ENCODE data around the gene GLTPD2. TPM values are rescaled to one million over a fixed set of nuclear protein-coding genes. Genes with fewer than 3 reads are reported as not detected.

The GLTPD2 gene
- total RNA-seq, 1 donor from 2014 or later: not detected

- no peak for DNase-seq (ENCODE audit: low spot score in 2 of 2)
- no peak for FAIRE-seq
Measured at GRCh38 chr17:4837471-4838308, 48.9 kb downstream of the GLTPD2 start.

GRCh38 chr17:4838309-4838785 lies 49.6 kb downstream of the GLTPD2 start:
- FAIRE-seq (no peak), DNase-seq (ENCODE audit: low spot score in 2 of 2) (no peak)

- no peak for DNase-seq (ENCODE audit: low spot score in 2 of 2)
- FAIRE-seq: no peak
Measured at GRCh38 chr17:4839221-4839620, 50.5 kb downstream of the GLTPD2 start.

Other genes starting within 250 kb of the GLTPD2 start
- 30.2 TPM for gene MYBBP1A, start 233.6 kb upstream of the GLTPD2 start, total RNA-seq
- gene GGT6, start 228.4 kb upstream of the GLTPD2 start, total RNA-seq: not detected
- gene SMTNL2, start 204.4 kb upstream of the GLTPD2 start, total RNA-seq: 4.1 TPM
- not detected for gene ALOX15, start 147.3 kb upstream of the GLTPD2 start, total RNA-seq
- 24.5 TPM for gene PELP1, start 84.8 kb upstream of the GLTPD2 start, total RNA-seq
- 16.3 TPM for gene ARRB2, start 78.3 kb upstream of the GLTPD2 start, total RNA-seq
- gene MED11, start 57.5 kb upstream of the GLTPD2 start, total RNA-seq: 6.1 TPM
- gene ZMYND15, start 49.1 kb upstream of the GLTPD2 start, total RNA-seq: not detected
- under 0.01 TPM for gene CXCL16, start 49.0 kb upstream of the GLTPD2 start, total RNA-seq
- gene TM4SF5, start 17.1 kb upstream of the GLTPD2 start, total RNA-seq: not detected
- 1.2 TPM for gene VMO1, start 2.6 kb upstream of the GLTPD2 start, total RNA-seq
- 73.4 TPM for gene PSMB6, start 7.2 kb downstream of the GLTPD2 start, total RNA-seq
- 8.6 TPM for gene PLD2, start 18.2 kb downstream of the GLTPD2 start, total RNA-seq
- gene MINK1, start 44.4 kb downstream of the GLTPD2 start, total RNA-seq: 15.9 TPM
- 2.4 TPM for gene C17orf107, start 110.6 kb downstream of the GLTPD2 start, total RNA-seq
- gene CHRNE, start 114.1 kb downstream of the GLTPD2 start, total RNA-seq: 0.82 TPM
- not detected for gene GP1BA, start 143.3 kb downstream of the GLTPD2 start, total RNA-seq
- 59.1 TPM for gene SLC25A11, start 151.1 kb downstream of the GLTPD2 start, total RNA-seq
- gene RNF167, start 151.3 kb downstream of the GLTPD2 start, total RNA-seq: 13.0 TPM
- gene PFN1, start 159.6 kb downstream of the GLTPD2 start, total RNA-seq: 69.3 TPM
- 0.82 TPM for gene ENO3, start 162.2 kb downstream of the GLTPD2 start, total RNA-seq
- gene SPAG7, start 178.9 kb downstream of the GLTPD2 start, total RNA-seq: 27.7 TPM
- 3.3 TPM for gene CAMTA2, start 198.7 kb downstream of the GLTPD2 start, total RNA-seq
- gene INCA1, start 208.6 kb downstream of the GLTPD2 start, total RNA-seq: not detected
- 10.2 TPM for gene KIF1C, start 209.0 kb downstream of the GLTPD2 start, total RNA-seq
- gene SLC52A1, start 246.5 kb downstream of the GLTPD2 start, total RNA-seq: not detected